Stimulated activated CD4-positive, alpha-beta T cell treated with anti-CD3 and anti-CD28 coated beads, Interleukin-15, amount 100 ng/mL, for 48 hours (primary cell): ENCODE measurements around the gene SYCP3.
A peak's percentile ranks its signal among the peaks of the same experiment; 100 is the strongest.
"Not testable (repeated sequence)": the region's sequence is repeated elsewhere in the genome, so short reads cannot be mapped to it uniquely, and the experiment has no call there.

ENCODE experiments used
- DNase-seq, 2 donors: peaks; one replicate each; pipeline ENCODE4 v3.0.0-alpha.2; 2020; ENCODE audit warnings: low read depth in 2 of 2

SYCP3 gene

DNA sequence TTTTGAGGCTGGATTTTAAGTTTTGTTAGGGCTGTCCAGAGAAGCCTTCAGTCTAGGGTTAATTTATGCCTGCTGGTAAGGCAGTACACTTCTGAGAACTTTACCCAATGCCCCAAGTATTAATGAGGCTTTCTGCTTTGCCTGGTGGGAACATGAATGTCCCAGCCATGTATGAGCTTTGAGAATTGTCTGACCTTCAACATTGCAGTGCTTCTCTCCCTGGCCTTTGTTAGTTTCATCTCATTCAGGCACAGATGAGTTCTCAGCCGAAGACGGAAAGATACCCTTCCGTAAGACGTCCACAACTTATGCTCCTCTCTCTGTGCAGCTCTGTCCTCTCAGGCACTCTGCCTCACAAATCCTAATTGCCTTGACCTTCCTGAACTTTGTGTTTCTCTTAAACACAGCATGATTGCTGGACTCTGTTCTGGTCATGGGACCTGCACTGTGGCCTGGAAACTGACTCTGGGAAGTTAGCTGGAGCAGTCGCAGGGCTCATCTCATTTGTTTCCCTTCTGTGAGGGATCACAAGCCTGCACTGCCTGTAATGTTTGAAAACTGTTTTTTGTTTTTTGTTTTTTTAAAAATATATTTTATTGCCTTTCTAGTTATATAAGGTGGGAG is 26.1 kb downstream of the SYCP3 start:
- DNase-seq: no peak

DNA sequence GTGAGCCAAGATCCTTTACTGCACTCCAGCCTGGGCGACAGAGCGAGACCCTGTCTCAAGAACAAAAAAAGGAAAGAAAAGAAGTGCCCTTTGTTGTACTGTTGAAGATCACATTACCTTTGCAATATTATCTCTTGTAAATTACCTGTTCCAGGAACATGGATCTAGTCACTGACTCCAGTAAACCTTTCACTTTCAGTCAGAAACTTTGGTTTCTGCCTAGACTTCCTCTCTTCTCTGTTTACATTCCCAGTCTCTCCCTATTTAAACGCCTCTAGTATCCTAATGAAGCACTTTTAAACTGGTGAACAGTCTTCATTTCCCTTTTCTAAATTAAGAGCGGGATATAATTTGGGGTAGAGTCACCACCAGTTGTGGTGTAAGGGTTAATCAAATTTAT is 29.0 kb downstream of the SYCP3 start:
- no peak for DNase-seq

- no peak for DNase-seq
Observed at GRCh38 chr12:101707131-101707782, 32.0 kb downstream of the SYCP3 start.

GRCh38 chr12:101706403-101706802 is 32.9 kb downstream of the SYCP3 start:
- no peak for DNase-seq

DNA sequence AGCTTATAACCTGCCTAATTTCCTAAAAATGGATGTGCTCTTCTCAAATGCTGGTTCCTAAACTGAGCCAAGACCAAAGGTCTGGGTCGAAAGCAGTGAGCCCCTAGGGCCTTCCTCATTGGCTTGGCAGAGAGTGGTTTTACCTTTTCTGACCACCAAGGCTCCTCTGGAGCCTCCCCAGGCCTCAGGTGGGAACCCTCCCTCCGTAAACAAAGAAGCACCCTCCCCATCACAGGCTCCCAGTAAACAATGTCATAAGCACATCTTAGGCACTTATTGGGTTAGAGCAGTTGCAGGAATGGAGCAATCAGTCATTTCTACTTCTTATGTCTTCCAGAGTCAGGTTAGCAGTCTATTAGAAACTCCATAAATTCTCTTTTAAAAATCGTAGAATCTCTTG is 35.8 kb downstream of the SYCP3 start:
- DNase-seq: no peak

DNA sequence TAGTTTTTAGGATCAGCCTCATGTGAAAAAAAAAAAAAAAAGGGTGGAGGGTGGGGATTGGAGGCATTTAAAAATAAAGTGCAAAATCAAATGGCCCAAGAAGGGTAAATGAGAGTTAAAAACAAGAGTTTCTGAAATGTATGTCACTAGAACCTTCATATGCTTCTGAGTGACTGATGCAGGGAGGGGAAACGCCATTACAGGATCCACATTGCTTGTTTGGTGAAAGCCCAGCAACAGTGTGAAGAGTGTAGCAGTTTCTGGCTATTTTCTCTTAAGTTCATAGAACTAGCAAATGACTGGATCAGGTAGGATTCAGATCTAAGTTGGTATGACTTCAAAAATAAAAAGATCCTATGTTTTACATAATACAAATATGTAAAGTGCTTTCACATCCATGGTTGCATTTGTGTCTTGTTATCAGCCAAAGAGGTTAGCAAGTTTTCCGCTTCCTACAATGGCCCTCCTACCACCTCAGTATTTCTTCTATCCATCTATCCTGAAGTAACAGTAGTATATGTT is 38.9 kb downstream of the SYCP3 start:
- DNase-seq: no peak

DNA sequence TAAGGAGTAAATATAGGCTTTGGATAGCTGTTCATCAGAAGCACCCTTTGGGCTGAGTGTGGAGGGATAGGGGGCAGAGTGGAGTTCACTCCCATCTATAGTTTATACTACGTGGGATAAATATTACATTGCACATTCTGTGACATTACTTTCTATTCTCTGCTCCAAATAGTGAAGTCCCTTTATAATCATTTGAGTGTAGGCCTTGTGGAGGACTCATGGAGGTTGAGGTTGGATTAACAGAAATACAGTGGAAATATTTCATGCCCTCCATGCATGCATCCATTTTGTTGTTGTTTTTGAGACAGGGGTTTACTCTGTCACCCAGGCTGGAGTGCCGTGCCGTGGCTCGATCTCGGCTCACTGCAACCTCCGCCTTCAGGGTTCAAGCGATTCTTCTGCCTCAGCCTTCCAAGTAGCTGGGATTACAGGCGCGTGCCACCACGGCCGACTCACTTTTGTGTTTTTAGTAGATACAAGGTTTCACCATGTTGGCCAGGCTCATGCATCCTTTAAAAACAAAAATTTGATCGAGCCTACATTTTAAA is 40.4 kb downstream of the SYCP3 start:
- DNase-seq: no peak

DNA sequence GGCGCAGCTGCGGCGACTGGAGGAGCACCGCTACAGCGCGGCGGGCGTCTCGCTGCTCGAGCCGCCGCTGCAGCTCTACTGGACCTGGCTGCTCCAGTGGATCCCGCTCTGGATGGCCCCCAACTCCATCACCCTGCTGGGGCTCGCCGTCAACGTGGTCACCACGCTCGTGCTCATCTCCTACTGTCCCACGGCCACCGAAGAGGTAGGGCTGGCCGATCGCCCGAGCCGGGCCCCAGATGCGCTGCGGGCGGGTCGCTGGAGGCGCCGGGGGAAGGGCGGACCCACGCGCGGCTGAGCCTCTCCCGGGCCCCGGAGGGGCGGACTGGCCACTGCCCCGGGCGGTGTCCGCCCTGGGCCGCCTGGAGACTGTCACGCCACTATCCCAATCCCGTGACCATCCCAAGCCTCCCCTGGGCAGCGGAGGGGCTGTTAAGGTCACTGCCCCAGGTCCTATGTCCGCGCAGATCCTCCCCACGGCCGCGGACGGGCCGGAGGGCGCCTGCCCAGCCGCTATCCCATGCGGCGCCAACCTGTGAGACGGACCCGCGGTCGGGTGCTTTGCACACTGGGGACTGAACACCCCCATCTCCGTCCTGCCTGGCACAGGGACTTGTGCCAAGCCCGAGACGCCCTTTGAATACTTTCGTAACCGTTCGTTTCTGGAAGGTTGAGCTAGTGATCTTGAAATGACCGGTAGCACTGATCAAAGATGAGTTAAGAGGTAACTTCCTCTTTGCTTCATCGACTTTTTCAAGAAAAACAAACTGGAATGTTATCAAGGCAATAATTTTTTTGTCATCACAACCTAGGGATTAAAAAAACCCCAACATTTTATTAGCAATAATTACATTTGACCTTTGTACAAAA is 41.1 kb downstream of the SYCP3 start:
- no peak for DNase-seq

DNA sequence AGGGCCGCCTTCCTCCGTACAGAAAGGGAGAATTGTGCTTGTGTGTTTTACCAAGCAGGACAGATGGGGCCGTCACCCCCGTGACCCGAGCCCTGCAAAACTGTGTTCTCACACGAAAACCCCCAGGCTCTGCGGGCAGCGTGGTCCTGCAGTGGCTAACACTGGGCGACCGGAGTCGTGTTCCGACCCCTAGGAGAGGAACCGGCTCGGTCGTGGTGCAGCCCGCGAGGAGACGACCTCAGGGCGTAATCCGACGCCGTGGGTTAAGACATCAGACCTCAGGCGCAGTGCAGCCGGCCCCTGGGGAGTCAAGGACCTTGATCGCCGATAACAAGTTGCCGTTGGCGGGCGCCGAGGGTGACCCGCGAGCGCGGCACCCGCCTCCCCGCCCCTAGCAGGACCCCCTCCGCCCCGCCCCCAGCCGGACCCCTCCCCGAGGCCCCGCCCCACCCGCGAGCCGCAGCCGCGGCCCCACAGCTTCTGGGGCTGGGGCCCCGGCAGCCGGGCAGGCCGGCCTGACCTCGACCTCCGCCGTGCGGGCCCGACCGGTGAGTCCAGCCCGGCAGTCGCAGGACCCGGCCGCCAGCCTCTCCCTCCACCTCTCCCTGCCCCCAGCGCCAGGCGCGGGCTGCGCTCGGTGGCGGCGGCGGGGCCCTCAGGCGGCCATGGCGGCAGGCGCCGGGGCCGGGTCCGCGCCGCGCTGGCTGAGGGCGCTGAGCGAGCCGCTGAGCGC is 41.9 kb downstream of the SYCP3 start, which contains the start of gene CHPT1:
CHPT1 (plus strand) TSS at position 444 of the 733 bp plus-strand sequence; CDS start at position 666, 222 bp downstream.
- peak; percentile 30 to 49 for DNase-seq

GRCh38 chr12:101696251-101697196 is 42.7 kb downstream of the SYCP3 start:
- no peak for DNase-seq

GRCh38 chr12:101695706-101696105 is 43.6 kb downstream of the SYCP3 start:
- DNase-seq: no peak

- DNase-seq: no peak
Observed at GRCh38 chr12:101694986-101695385, 44.3 kb downstream of the SYCP3 start.

GRCh38 chr12:101694297-101694848 is 44.9 kb downstream of the SYCP3 start:
- no peak for DNase-seq

GRCh38 chr12:101691503-101692096 is 47.7 kb downstream of the SYCP3 start:
- no peak for DNase-seq

GRCh38 chr12:101690544-101691098 is 48.6 kb downstream of the SYCP3 start:
- no peak for DNase-seq

DNA sequence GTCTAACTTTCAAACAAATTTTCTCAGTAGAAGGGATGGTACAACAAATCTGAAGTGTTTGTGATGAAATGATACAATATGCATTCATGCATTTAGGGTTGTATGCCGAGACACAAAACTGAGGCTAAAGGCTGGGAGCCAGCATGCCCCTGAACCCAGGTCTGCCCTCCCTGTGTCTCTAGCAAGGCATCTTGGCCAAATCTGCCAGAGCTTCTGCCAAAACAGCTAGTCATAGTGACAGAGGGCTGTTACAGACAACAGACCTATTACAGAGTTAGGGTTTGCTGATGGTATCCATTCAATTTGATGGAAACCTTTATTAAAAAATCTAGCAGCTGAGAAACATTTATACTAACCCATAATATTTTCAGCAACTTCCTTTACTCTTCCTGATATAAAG is 53.1 kb downstream of the SYCP3 start:
- no peak for DNase-seq

DNA sequence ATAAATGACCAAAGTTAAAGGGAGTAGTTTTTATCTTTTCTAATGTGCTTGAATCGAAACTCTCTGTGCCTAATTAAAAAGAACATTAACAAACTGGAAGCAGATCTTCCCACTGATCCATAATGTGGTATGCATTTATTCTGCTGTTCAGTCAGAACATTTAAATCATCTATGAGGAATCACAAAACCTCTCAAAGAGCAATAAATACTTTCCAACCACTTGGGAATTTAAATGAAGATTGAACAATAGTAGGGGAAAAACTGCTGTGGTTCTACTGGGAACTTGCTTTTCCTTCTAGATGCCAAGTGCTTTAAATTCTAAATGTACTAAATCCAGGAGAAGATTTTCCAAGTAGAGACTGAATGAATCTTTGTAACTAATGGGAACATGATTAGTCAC is 54.2 kb downstream of the SYCP3 start:
- DNase-seq: no peak

DNA sequence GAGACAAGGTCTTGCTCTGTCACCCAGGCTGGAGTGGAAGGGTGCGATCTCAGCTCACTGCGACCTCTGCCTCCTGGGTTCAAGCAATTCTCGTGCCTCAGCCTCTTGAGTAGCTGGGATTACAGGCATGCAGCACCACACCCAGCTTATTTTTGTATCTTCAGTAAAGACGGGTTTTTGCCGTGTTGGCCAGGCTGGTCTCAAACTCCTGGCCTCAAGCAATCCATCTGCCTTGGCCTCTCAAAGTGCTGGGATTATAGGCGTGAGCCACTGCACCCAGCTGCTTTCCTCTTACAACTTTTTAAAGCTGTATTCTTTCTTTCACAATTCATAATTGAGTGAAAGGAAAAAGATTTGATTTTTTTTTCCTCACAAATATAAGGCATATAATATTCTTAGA is 57.6 kb downstream of the SYCP3 start:
- DNase-seq: not testable (repeated sequence)

GRCh38 chr12:101680647-101681046 is 58.6 kb downstream of the SYCP3 start:
- no peak for DNase-seq
